K562 (cell line): ENCODE results near the gene GAB2. TPM values are rescaled to one million over a fixed set of nuclear protein-coding genes. Genes with fewer than 3 reads are reported as not detected.

Experiments
- ATF7 ChIP-seq: fragments of 450-650 bp; IDR thresholded peaks from 2 replicates; pipeline ENCODE4 v1.7.1; 2014; ENCODE audit warnings: mild to moderate bottlenecking, moderate library complexity
- CC2D1A ChIP-seq: fragments of 450-650 bp; IDR thresholded peaks from 2 replicates; pipeline ENCODE4 v1.6.1; 2017; ENCODE audit warnings: mild to moderate bottlenecking
- DDX20 ChIP-seq: fragments of 450-650 bp; IDR thresholded peaks from 2 replicates; pipeline ENCODE4 v1.6.1; 2016; ENCODE audit warnings: missing genetic modification characterization, low read depth, mild to moderate bottlenecking, missing compliant biosample characterization, moderate library complexity
- DMBX1 ChIP-seq: fragments of 250-450 bp; sonication (Bioruptor Pico); IDR thresholded peaks from 2 replicates; pipeline ENCODE4 v1.8.0; 2022; ENCODE audit warnings: inconsistent platforms, mild to moderate bottlenecking, moderate library complexity, borderline replicate concordance
- EP300 ChIP-seq: IDR thresholded peaks from 2 replicates; pipeline ENCODE4 v1.6.1; 2012; ENCODE audit warnings: low read length, improper control_type of control experiment
- FOXA3 ChIP-seq, 2 experiments: fragments of 450-650 bp in 1 of 2; sonication (generic) in 1 of 2; formaldehyde crosslinking; IDR thresholded peaks in 1 of 2; conservative IDR thresholded peaks in 1 of 2; 2 replicates each; pipeline versions ENCODE4 v1.4.0 to v1.8.0; 2020 to 2022; ENCODE audit warnings: mild to moderate bottlenecking in 2 of 2, missing genetic modification reagents in 1 of 2
- JUND ChIP-seq, 2 experiments: IDR thresholded peaks; 2 replicates in 1 of 2; 3 replicates in 1 of 2; pipeline ENCODE4 v1.6.1; 2011; ENCODE audit warnings: borderline replicate concordance in 2 of 2, low read depth in 2 of 2, low read length in 2 of 2, improper control_type of control experiment in 1 of 2, missing biosample characterization in 1 of 2, missing genetic modification characterization in 1 of 2, missing genetic modification reagents in 1 of 2
- KLF6 ChIP-seq: fragments of 250-450 bp; sonication (Bioruptor Pico); IDR thresholded peaks from 2 replicates; pipeline ENCODE4 v1.4.0; 2020; ENCODE audit warnings: mild to moderate bottlenecking, moderate library complexity, borderline replicate concordance
- LEF1 ChIP-seq: fragments of 450-650 bp; IDR thresholded peaks from 2 replicates; pipeline ENCODE4 v1.6.1; 2016; ENCODE audit warnings: mild to moderate bottlenecking
- MECOM ChIP-seq: fragments of 250-450 bp; sonication (Bioruptor Pico); IDR thresholded peaks from 2 replicates; pipeline ENCODE4 v1.8.0; 2022; ENCODE audit warnings: inconsistent platforms
- NRF1 ChIP-seq, 2 experiments: fragments of 450-650 bp; IDR thresholded peaks in 1 of 2; conservative IDR thresholded peaks in 1 of 2; 2 replicates each; pipeline ENCODE4 v1.6.1; 2014; ENCODE audit warnings: mild to moderate bottlenecking in 2 of 2
- PTTG1 ChIP-seq: fragments of 450-650 bp; IDR thresholded peaks from 2 replicates; pipeline ENCODE4 v1.6.1; 2016; ENCODE audit warnings: low read depth, mild to moderate bottlenecking, missing genetic modification characterization, missing compliant biosample characterization
- RAD21 ChIP-seq, 2 experiments: fragments of 250-450 bp in 1 of 2; fragments of 450-650 bp in 1 of 2; sonication (Bioruptor Pico) in 1 of 2; formaldehyde crosslinking in 1 of 2; IDR thresholded peaks in 1 of 2; conservative IDR thresholded peaks in 1 of 2; 2 replicates each; pipeline versions ENCODE4 v1.4.0 to v1.8.0; 2020 to 2022; ENCODE audit warnings: mild to moderate bottlenecking in 2 of 2, moderate library complexity in 1 of 2
- SMAD4 ChIP-seq: fragments of 250-450 bp; sonication (Bioruptor Pico); conservative IDR thresholded peaks from 2 replicates; pipeline ENCODE4 v1.8.0; 2021; ENCODE audit warnings: inconsistent platforms, mild to moderate bottlenecking, moderate library complexity
- TBP ChIP-seq: optimal IDR thresholded peaks from 2 replicates; pipeline ENCODE3; 2011; ENCODE audit warnings: low read depth, low read length, improper control_type of control experiment
- ZBTB1 ChIP-seq: sonication (generic); formaldehyde crosslinking; IDR thresholded peaks from 2 replicates; pipeline ENCODE4 v1.8.1; 2023; ENCODE audit warnings: missing genetic modification reagents, low read depth, mild to moderate bottlenecking, borderline replicate concordance
- ZNF239 ChIP-seq: fragments of 250-450 bp; sonication (Bioruptor Pico); IDR thresholded peaks from 2 replicates; pipeline ENCODE4 v1.4.0; 2020; ENCODE audit warnings: mild to moderate bottlenecking
- ZNF583 ChIP-seq: fragments of 250-450 bp; sonication (Bioruptor Pico); IDR thresholded peaks from 2 replicates; pipeline ENCODE4 v1.4.0; 2020
- ZNF79 ChIP-seq: fragments of 250-450 bp; sonication (Bioruptor Pico); IDR thresholded peaks from 2 replicates; pipeline ENCODE4 v1.4.0; 2020; ENCODE audit warnings: low read depth, mild to moderate bottlenecking, moderate library complexity
- polyA plus RNA-seq, 8 experiments: library from polyadenylated mRNA; depleted of rRNA in 4 of 8; stranded (reverse) in 5 of 8; unstranded in 3 of 8; fragments of >200 nt; fragmentation: Nextera tagmentation in 2 of 8; fragmentation: Illumina TruSeq in 1 of 8; extraction: Ambion mirVana in 2 of 8; extraction: Trizol in 1 of 8; gene quantifications; 2 replicates each; pipeline versions ENCODE4 v1.2.1 to v1.2.3, GENCODE V29; 2011 to 2014; ENCODE audit warnings: inconsistent platforms in 1 of 8, missing spikeins in 1 of 8
- total RNA-seq, 7 experiments: library from RNA; depleted of rRNA in 6 of 7; stranded (reverse); fragments of >200 nt in 6 of 7; fragmentation: Illumina TruSeq in 2 of 7; extraction: Trizol in 2 of 7; gene quantifications; 2 replicates each; pipeline versions ENCODE4 v1.2.1 to v1.2.3, GENCODE V29; 2011 to 2021; ENCODE audit warnings: low replicate concordance in 1 of 7
- TF ChIP-seq, protein P1 (sequence below): fragments of 450-650 bp; formaldehyde crosslinking; conservative IDR thresholded peaks from 2 replicates; pipeline ENCODE4 v1.4.0; 2022; ENCODE audit warnings: mild to moderate bottlenecking, missing genetic modification characterization
- TF ChIP-seq, protein P2 (sequence below), 2 experiments: fragments of 450-650 bp in 1 of 2; sonication (generic) in 1 of 2; formaldehyde crosslinking in 1 of 2; IDR thresholded peaks in 1 of 2; conservative IDR thresholded peaks in 1 of 2; 2 replicates each; pipeline versions ENCODE4 v1.6.1 to v1.8.1; 2016 to 2023; ENCODE audit warnings: mild to moderate bottlenecking in 2 of 2, moderate library complexity in 2 of 2, inconsistent platforms in 1 of 2, missing genetic modification reagents in 1 of 2
- TF ChIP-seq, protein P3 (sequence below): fragments of 450-650 bp; formaldehyde crosslinking; IDR thresholded peaks from 2 replicates; pipeline ENCODE4 v1.4.0; 2020; ENCODE audit warnings: mild to moderate bottlenecking, moderate library complexity

The GAB2 gene
- total and polyA plus RNA-seq, 9 of the 15 experiments (the other 6 are each of a cell fraction or from before 2014, with no cell fraction given): 2.3 to 35.2 (median 16.1) TPM

DNA sequence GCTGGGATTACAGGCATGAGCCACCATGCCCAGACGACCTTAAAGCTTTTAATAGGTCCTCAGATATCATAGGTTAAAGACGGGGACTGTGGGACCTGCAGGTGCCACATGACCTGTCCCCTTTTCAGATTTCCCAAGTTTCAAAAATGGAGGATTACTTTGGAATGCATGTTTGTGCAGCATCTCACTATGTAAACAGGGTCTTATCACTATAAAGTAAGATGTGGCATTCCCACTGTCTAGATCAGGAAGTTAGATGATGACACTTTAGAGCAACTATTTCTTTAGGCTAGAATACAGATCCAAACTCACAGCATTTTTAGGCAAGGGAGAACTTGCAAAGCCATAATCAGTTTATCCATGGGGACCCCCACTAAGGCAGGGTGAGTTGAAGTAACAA lies 136.1 kb downstream of the GAB2 start (continued):
- TF ChIP-seq LEF1 (no peak), SMAD4 (CRISPR knock-in tag) (peak; percentile 78), ZNF79 (CRISPR knock-in tag) (peak; percentile 51; the same call in 1 of the 2 replicates), DMBX1 (CRISPR knock-in tag) (peak; percentile 92; the same call in 1 of the 2 replicates), KLF6 (CRISPR knock-in tag) (peak; percentile 81; the same call in 1 of the 2 replicates), CC2D1A (no peak), FOXA3 (CRISPR knock-in tag; conservative IDR thresholded peaks at IDR 0.05 in 1 of 2, IDR thresholded peaks at IDR 0.05 in 1 of 2) (peak in 1 of 2 experiments; percentile 96; a peak in 2 of 4 replicates), EP300 (peak; percentile 65; the same call in 1 of the 2 replicates), ZNF583 (CRISPR knock-in tag) (peak; percentile 83; the same call in 1 of the 2 replicates), ZBTB1 (CRISPR knock-in tag) (no peak), DDX20 (tag) (peak; percentile 45; the same call in 1 of the 2 replicates), RAD21 (CRISPR knock-in tag; conservative IDR thresholded peaks at IDR 0.05 in 1 of 2, IDR thresholded peaks at IDR 0.05 in 1 of 2) (peak; percentile 10 to 21; a peak in 1 of 4 replicates), NRF1 (conservative IDR thresholded peaks at IDR 0.05 in 1 of 2, IDR thresholded peaks at IDR 0.05 in 1 of 2) (no peak), MECOM (CRISPR knock-in tag) (0 out of 2 replicates have a peak, but pooled peaks have one; percentile 28), JUND (IDR thresholded peaks at IDR 0.05; ENCODE audit: borderline replicate concordance, low read depth, low read length) (0 out of 2 replicates have a peak, but pooled peaks have one; percentile 10), JUND (tag; IDR thresholded peaks at IDR 0.05; ENCODE audit: borderline replicate concordance, low read depth, low read length) (peak; percentile 26; the same call in 1 of the 3 replicates), ZNF239 (peak; percentile 71; the same call in 1 of the 2 replicates), ATF7 (0 out of 2 replicates have a peak, but pooled peaks have one; percentile 40), TBP (no peak), PTTG1 (tag) (peak; percentile 45; the same call in 1 of the 2 replicates)
- TF ChIP-seq, protein P1, sequence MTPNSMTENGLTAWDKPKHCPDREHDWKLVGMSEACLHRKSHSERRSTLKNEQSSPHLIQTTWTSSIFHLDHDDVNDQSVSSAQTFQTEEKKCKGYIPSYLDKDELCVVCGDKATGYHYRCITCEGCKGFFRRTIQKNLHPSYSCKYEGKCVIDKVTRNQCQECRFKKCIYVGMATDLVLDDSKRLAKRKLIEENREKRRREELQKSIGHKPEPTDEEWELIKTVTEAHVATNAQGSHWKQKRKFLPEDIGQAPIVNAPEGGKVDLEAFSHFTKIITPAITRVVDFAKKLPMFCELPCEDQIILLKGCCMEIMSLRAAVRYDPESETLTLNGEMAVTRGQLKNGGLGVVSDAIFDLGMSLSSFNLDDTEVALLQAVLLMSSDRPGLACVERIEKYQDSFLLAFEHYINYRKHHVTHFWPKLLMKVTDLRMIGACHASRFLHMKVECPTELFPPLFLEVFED (CRISPR knock-in tag): no peak
- TF ChIP-seq, protein P2, sequence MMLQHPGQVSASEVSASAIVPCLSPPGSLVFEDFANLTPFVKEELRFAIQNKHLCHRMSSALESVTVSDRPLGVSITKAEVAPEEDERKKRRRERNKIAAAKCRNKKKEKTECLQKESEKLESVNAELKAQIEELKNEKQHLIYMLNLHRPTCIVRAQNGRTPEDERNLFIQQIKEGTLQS (IDR thresholded peaks at IDR 0.05): peak; percentile 64; the same call in 1 of the 2 replicates
- TF ChIP-seq, protein P2 (CRISPR knock-in tag; conservative IDR thresholded peaks at IDR 0.05): no peak
- TF ChIP-seq, protein P3, sequence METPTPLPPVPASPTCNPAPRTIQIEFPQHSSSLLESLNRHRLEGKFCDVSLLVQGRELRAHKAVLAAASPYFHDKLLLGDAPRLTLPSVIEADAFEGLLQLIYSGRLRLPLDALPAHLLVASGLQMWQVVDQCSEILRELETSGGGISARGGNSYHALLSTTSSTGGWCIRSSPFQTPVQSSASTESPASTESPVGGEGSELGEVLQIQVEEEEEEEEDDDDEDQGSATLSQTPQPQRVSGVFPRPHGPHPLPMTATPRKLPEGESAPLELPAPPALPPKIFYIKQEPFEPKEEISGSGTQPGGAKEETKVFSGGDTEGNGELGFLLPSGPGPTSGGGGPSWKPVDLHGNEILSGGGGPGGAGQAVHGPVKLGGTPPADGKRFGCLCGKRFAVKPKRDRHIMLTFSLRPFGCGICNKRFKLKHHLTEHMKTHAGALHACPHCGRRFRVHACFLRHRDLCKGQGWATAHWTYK (CRISPR knock-in tag): 0 out of 2 replicates have a peak, but pooled peaks have one; percentile 35
